Trophoblast cell (in vitro differentiated cells and primary cell): ENCODE data around the gene CANX.

Experiments
- DNase-seq, 2 donors: peaks; one replicate each; pipeline ENCODE4 v3.0.0-alpha.2; 2016
- H2AFZ ChIP-seq: 2 replicates; pipeline ENCODE4 v1.6.1; 2013; ENCODE audit warnings: low read length, moderate library complexity, mild to moderate bottlenecking; ENCODE audit not compliant: insufficient read depth, poor library complexity
- H2AK5ac ChIP-seq: 2 replicates; pipeline ENCODE4 v1.6.1; 2013; ENCODE audit warnings: mild to moderate bottlenecking, low read length
- H2BK120ac ChIP-seq: 2 replicates; pipeline ENCODE4 v1.6.1; 2013; ENCODE audit warnings: low read length, mild to moderate bottlenecking, moderate library complexity; ENCODE audit not compliant: insufficient read depth, poor library complexity
- H2BK12ac ChIP-seq: 2 replicates; pipeline ENCODE4 v1.6.1; 2013; ENCODE audit warnings: mild to moderate bottlenecking, low read length, moderate library complexity
- H2BK5ac ChIP-seq: 2 replicates; pipeline ENCODE4 v1.6.1; 2013; ENCODE audit warnings: low read length, low read depth, moderate library complexity, mild to moderate bottlenecking; ENCODE audit not compliant: poor library complexity
- H3K14ac ChIP-seq: 2 replicates; pipeline ENCODE4 v1.6.1; 2013; ENCODE audit warnings: mild to moderate bottlenecking, low read length
- H3K18ac ChIP-seq: 2 replicates; pipeline ENCODE4 v1.6.1; 2013; ENCODE audit warnings: mild to moderate bottlenecking, low read length
- H3K23ac ChIP-seq: 2 replicates; pipeline ENCODE4 v1.6.1; 2013; ENCODE audit warnings: low read length
- H3K27ac ChIP-seq: 2 replicates; pipeline ENCODE4 v1.5.1; 2013; ENCODE audit warnings: low read depth, mild to moderate bottlenecking, inconsistent platforms, low read length, moderate library complexity
- H3K27me3 ChIP-seq: 2 replicates; pipeline ENCODE4 v1.6.1; 2013; ENCODE audit warnings: inconsistent platforms, mild to moderate bottlenecking, low read length, moderate library complexity; ENCODE audit not compliant: insufficient read depth
- H3K36me3 ChIP-seq, 2 experiments: 1 replicate in 1 of 2; 2 replicates in 1 of 2; pipeline ENCODE4 v1.6.1; 2013; ENCODE audit warnings: low read length in 2 of 2, mild to moderate bottlenecking in 2 of 2, moderate library complexity in 1 of 2; ENCODE audit not compliant: insufficient read depth in 2 of 2, control insufficient read depth in 1 of 2
- H3K4ac ChIP-seq: 2 replicates; pipeline ENCODE4 v1.6.1; 2013; ENCODE audit warnings: low read depth, mild to moderate bottlenecking, low read length, moderate library complexity
- H3K4me1 ChIP-seq, 2 experiments: 1 replicate in 1 of 2; 2 replicates in 1 of 2; pipeline ENCODE4 v1.6.1; 2013; ENCODE audit warnings: low read length in 2 of 2, mild to moderate bottlenecking in 2 of 2, moderate library complexity in 1 of 2; ENCODE audit not compliant: insufficient read depth in 2 of 2, control insufficient read depth in 1 of 2
- H3K4me2 ChIP-seq: 2 replicates; pipeline ENCODE4 v1.6.1; 2013; ENCODE audit warnings: inconsistent platforms, mild to moderate bottlenecking, low read length, moderate library complexity
- H3K4me3 ChIP-seq: 2 replicates; pipeline ENCODE4 v1.5.1; 2013; ENCODE audit warnings: mild to moderate bottlenecking, low read depth, low read length, inconsistent platforms
- H3K79me1 ChIP-seq: one replicate; pipeline ENCODE4 v1.6.1; 2013; ENCODE audit warnings: low read length
- H3K79me2 ChIP-seq: 2 replicates; pipeline ENCODE4 v1.6.1; 2013; ENCODE audit warnings: low read length, mild to moderate bottlenecking; ENCODE audit not compliant: control insufficient read depth, insufficient read depth, poor library complexity
- H3K9ac ChIP-seq: 2 replicates; pipeline ENCODE4 v1.6.1; 2013; ENCODE audit warnings: mild to moderate bottlenecking, low read length
- H3K9me3 ChIP-seq: 2 replicates; pipeline ENCODE4 v1.6.1; 2013; ENCODE audit warnings: low read depth, mild to moderate bottlenecking, control low read depth, inconsistent platforms, low read length; ENCODE audit not compliant: insufficient read depth
- H4K12ac ChIP-seq: 2 replicates; pipeline ENCODE4 v1.6.1; 2013; ENCODE audit warnings: low read depth, mild to moderate bottlenecking, low read length, moderate library complexity
- H4K8ac ChIP-seq: 2 replicates; pipeline ENCODE4 v1.6.1; 2013; ENCODE audit warnings: low read depth, mild to moderate bottlenecking, low read length, moderate library complexity
- H4K91ac ChIP-seq: one replicate; pipeline ENCODE4 v1.6.1; 2013; ENCODE audit warnings: low read depth, mild to moderate bottlenecking, low read length, moderate library complexity
- WGBS: extraction: QIAGEN DNeasy Blood & Tissue Kit; methylation state at CpG from one replicate; pipeline ENCODE4 v1.1.7; 2013; ENCODE audit warnings: missing lambda C conversion rate; ENCODE audit not compliant: insufficient read length, insufficient coverage; ENCODE audit errors: extremely low coverage; 5-methylcytosine and 5-hydroxymethylcytosine counted together

The CANX gene

GRCh38 chr5:179766726-179767455, 68.1 kb downstream of the CANX start:
- no peak overlapping the region for H4K12ac ChIP-seq
- H3K27me3 ChIP-seq = no peaks in the 10 kb centered on the region
- no peaks in the 10 kb centered on the region for H3K9me3 ChIP-seq
- H3K79me2 ChIP-seq = peaks cover 8% of the 10 kb centered on the region
- H2BK5ac ChIP-seq = no peak overlapping the region
- H3K23ac ChIP-seq = no peak overlapping the region
- no peak overlapping the region for H2AK5ac ChIP-seq
- no peak overlapping the region for H2AFZ ChIP-seq
- H3K27ac ChIP-seq = peak overlapping the region; percentile 95
- H3K4me2 ChIP-seq = peak overlapping the region; percentile 24
- WGBS = no CpG with 5 or more reads among the region's 12 CpGs
- H2BK120ac ChIP-seq = no peak overlapping the region
- DNase-seq = no peak
- H3K14ac ChIP-seq = no peak overlapping the region
- H3K4me3 ChIP-seq = no peak overlapping the region
- H4K8ac ChIP-seq = no peak overlapping the region
- H2BK12ac ChIP-seq = no peak overlapping the region
- no peak overlapping the region for H3K9ac ChIP-seq
- peaks cover 18% of the 10 kb centered on the region for H3K79me1 ChIP-seq
- H3K4ac ChIP-seq = no peak overlapping the region
- H3K36me3 ChIP-seq = peaks cover 26 to 38% of the 10 kb centered on the region in 2 experiments
- H3K18ac ChIP-seq = no peak overlapping the region
- H4K91ac ChIP-seq = peak overlapping the region; percentile 94
- H3K4me1 ChIP-seq = peaks cover 20 to 38% of the 10 kb centered on the region in 2 experiments

- peak overlapping the region; percentile 28 for H3K4me2 ChIP-seq
- no peaks in the 10 kb centered on the region for H3K27me3 ChIP-seq
- no peak overlapping the region for H3K4ac ChIP-seq
- no peak overlapping the region for H2AK5ac ChIP-seq
- H3K23ac ChIP-seq = no peak overlapping the region
- H2AFZ ChIP-seq = no peak overlapping the region
- H4K8ac ChIP-seq = no peak overlapping the region
- no peak overlapping the region for H3K4me3 ChIP-seq
- no peak overlapping the region for H2BK12ac ChIP-seq
- WGBS = no CpG with 5 or more reads among the region's 9 CpGs
- H3K79me1 ChIP-seq = peaks cover 18% of the 10 kb centered on the region
- no peak overlapping the region for H2BK120ac ChIP-seq
- no peak overlapping the region for H3K18ac ChIP-seq
- no peaks in the 10 kb centered on the region for H3K9me3 ChIP-seq
- H3K9ac ChIP-seq = no peak overlapping the region
- no peak overlapping the region for H4K12ac ChIP-seq
- no peak overlapping the region for H4K91ac ChIP-seq
- peaks cover 8% of the 10 kb centered on the region for H3K79me2 ChIP-seq
- no peak for DNase-seq
- peaks cover 20 to 31% of the 10 kb centered on the region in 2 experiments for H3K4me1 ChIP-seq
- peaks cover 32 to 44% of the 10 kb centered on the region in 2 experiments for H3K36me3 ChIP-seq
- H2BK5ac ChIP-seq = no peak overlapping the region
- no peak overlapping the region for H3K14ac ChIP-seq
- H3K27ac ChIP-seq = no peak overlapping the region
Observed at GRCh38 chr5:179767496-179768100, 68.8 kb downstream of the CANX start.

DNA sequence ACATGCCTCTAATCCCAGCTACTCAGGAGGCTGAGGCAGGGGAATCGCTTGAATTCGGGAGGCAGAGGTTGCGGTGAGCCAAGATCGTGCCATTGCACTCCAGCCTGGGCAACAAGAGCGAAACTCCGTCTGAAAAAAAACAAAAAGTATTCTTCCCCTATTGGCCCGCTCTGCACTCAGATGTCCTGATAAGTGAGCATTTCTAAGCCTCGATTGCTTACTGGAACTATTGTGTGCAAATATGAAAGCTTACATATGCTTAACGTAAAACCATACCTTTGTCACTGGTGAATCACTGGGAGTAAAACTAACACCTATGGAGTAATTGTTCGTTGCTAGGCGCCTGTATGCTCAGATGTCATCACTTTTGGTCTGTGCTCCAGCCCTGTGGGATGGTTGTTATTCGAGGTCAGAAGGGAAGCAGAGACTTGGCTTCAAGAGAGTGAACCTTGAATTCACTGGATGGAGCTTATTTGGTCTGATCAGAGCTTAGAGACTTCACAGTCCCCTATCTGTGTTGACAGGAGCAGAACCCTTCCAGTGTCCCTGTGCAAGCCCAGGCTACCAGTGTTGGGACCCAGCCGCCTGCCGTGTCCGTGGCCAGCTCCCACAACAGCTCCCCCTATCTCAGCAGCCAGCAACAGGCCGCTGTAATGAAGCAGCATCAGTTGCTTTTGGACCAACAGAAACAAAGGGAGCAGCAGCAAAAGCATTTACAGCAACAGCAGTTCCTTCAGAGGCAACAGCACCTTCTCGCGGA, 69.7 kb downstream of the CANX start:
- H4K8ac ChIP-seq = no peak overlapping the region
- H3K4me1 ChIP-seq = peaks cover 19 to 29% of the 10 kb centered on the region in 2 experiments
- no peak overlapping the region for H3K4ac ChIP-seq
- no peak overlapping the region for H2BK120ac ChIP-seq
- no peak overlapping the region for H3K27ac ChIP-seq
- DNase-seq = peak; percentile 70 to 84
- H3K9me3 ChIP-seq = no peaks in the 10 kb centered on the region
- H3K23ac ChIP-seq = no peak overlapping the region
- H2BK5ac ChIP-seq = no peak overlapping the region
- peaks cover 8% of the 10 kb centered on the region for H3K79me2 ChIP-seq
- no peak overlapping the region for H3K18ac ChIP-seq
- peaks cover 17% of the 10 kb centered on the region for H3K79me1 ChIP-seq
- no peak overlapping the region for H3K14ac ChIP-seq
- no peak overlapping the region for H4K12ac ChIP-seq
- WGBS = no CpG with 5 or more reads among the region's 18 CpGs
- H2AFZ ChIP-seq = no peak overlapping the region
- no peak overlapping the region for H3K9ac ChIP-seq
- no peak overlapping the region for H3K4me3 ChIP-seq
- H3K4me2 ChIP-seq = no peak overlapping the region
- no peak overlapping the region for H4K91ac ChIP-seq
- peaks cover 41 to 52% of the 10 kb centered on the region in 2 experiments for H3K36me3 ChIP-seq
- no peak overlapping the region for H2AK5ac ChIP-seq
- no peaks in the 10 kb centered on the region for H3K27me3 ChIP-seq
- H2BK12ac ChIP-seq = no peak overlapping the region

GRCh38 chr5:179769271-179769670, 70.5 kb downstream of the CANX start:
- no peak overlapping the region for H3K9ac ChIP-seq
- no CpG with 5 or more reads among the region's 6 CpGs for WGBS
- DNase-seq = no peak

More at GRCh38 chr5:179769271-179769670, 70.5 kb downstream of the CANX start:
- H2BK5ac ChIP-seq = no peak overlapping the region
- H3K18ac ChIP-seq = no peak overlapping the region
- H2BK120ac ChIP-seq = no peak overlapping the region
- no peak overlapping the region for H3K4me2 ChIP-seq
- no peak overlapping the region for H4K91ac ChIP-seq
- no peak overlapping the region for H2BK12ac ChIP-seq
- no peaks in the 10 kb centered on the region for H3K9me3 ChIP-seq
- H4K8ac ChIP-seq = no peak overlapping the region
- H2AFZ ChIP-seq = no peak overlapping the region
- no peaks in the 10 kb centered on the region for H3K27me3 ChIP-seq
- no peak overlapping the region for H2AK5ac ChIP-seq
- no peak overlapping the region for H3K4me3 ChIP-seq
- H4K12ac ChIP-seq = no peak overlapping the region
- no peak overlapping the region for H3K14ac ChIP-seq
- H3K23ac ChIP-seq = no peak overlapping the region
- H3K4me1 ChIP-seq = peaks cover 13 to 23% of the 10 kb centered on the region in 2 experiments
- H3K79me2 ChIP-seq = peaks cover 5% of the 10 kb centered on the region
- H3K36me3 ChIP-seq = peaks cover 49 to 60% of the 10 kb centered on the region in 2 experiments
- H3K4ac ChIP-seq = no peak overlapping the region
- no peak overlapping the region for H3K27ac ChIP-seq
- peaks cover 13% of the 10 kb centered on the region for H3K79me1 ChIP-seq
